ENCODE measurements around the gene DICER1.

DICER1 gene

DNA sequence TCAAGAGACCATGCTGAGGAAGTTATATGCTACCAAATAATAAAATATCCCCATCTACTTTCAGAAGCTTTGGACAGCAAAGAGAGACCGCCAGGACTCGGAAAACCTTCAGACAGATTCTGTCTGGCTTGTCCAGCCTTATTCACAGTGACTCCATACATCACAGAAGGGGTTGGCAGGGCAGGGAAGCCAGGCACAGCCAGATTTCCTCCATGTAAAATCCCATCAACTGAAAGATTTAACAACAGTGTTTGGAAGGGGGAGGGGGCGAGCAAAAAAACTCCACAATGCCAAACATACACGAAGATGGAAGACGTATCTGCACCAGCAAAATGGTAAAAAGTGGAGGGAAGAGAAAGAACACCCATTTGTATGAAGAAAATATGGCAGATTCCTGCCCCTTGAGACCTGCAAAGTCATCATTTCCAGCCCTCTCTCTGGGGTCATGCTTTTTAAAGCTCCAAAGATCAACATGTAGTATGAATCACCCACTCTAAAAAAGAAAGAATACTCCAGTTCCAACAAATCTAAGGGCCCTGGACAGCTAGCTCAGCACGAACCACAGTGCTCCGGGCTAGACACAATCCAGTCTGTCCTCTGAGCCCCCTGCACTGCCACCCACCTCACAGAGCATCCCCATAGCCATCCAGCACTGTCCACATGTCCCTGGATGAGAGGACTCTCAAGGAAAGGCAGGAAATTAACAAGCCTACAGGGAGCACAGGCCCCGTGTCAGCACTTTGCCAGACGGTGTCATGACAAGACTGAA, 116.4 kb downstream of the DICER1 start:
- no peak for TF ChIP-seq CTCF (IDR thresholded peaks at IDR 0.05; ENCODE audit: low read depth, low read length, missing control alignments)
- no peak for DNase-seq (ENCODE audit: extremely low read depth, low read depth)
- no peak overlapping the region for H3K4me3 ChIP-seq (replicated peaks; ENCODE audit: low read depth, low read length)

- H3K4me3 ChIP-seq (replicated peaks; ENCODE audit: low read depth, low read length): no peak overlapping the region
- DNase-seq (ENCODE audit: extremely low read depth, low read depth): no peak
- TF ChIP-seq CTCF (IDR thresholded peaks at IDR 0.05; ENCODE audit: low read depth, low read length, missing control alignments): no peak
Observed at GRCh38 chr14:95039993-95040348, 117.4 kb downstream of the DICER1 start.

GRCh38 chr14:95039259-95039992, 117.9 kb downstream of the DICER1 start:
- no peak for DNase-seq (ENCODE audit: extremely low read depth, low read depth)
- no peak overlapping the region for H3K4me3 ChIP-seq (replicated peaks; ENCODE audit: low read depth, low read length)
- TF ChIP-seq CTCF (IDR thresholded peaks at IDR 0.05; ENCODE audit: low read depth, low read length, missing control alignments): no peak

DNA sequence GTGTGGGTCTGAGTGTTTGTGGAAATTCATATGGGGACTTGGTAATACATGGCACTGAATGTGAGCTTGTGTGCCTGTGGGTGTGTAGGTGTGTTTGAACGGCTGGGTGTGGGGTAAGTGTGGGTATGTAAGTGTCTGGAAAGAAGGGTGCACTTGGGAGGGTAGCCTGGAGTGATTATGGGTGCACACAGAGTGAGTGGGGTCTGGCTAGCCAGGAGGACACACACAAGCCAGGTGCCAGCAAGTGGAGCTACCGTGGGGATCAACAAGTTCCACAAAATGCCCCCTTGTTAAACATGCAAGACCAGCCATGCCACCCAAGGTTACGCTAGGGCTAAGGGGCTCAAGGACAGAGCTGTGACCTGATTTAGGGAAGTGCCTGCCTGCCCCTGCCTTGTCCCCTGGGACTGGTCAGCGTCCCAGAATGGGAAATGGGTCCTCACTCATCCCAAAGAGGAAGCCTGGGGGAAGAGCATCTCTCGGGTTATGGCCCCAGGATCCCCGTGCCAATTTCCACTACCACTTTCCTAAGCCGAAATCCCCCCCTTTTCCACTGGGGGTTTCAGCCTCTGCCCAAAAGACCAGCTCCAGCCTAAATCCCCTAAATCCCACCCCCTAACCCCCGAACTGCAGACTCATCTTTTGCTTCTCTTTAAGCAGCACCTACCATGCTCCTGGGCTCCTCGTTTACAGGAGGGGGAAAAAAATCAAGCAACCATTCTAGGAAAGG, 118.6 kb downstream of the DICER1 start:
- H3K4me3 ChIP-seq (replicated peaks; ENCODE audit: low read depth, low read length): no peak overlapping the region
- DNase-seq (ENCODE audit: extremely low read depth, low read depth): no peak
- TF ChIP-seq CTCF (IDR thresholded peaks at IDR 0.05; ENCODE audit: low read depth, low read length, missing control alignments): no peak

DNA sequence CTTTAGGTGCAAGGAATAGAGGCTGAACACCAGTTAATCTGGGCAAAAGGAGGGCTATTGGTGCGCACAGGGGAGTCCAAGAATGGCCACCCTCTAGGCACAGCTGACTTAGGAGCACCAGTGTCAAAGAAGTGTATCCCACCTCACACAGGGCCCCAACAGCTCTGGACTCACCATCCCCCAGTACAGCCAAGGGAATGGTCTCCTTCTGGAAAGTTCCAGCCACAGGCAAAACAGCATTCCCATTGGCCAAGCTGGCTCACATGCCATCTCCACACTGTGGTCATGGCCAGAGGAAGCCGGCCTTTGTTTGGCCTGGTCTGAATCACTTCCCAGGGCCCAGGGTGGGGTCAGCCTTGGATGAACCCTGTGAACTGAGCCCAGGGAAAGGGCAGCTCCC, 120.1 kb downstream of the DICER1 start:
- no peak overlapping the region for H3K4me3 ChIP-seq (replicated peaks; ENCODE audit: low read depth, low read length)
- no peak for DNase-seq (ENCODE audit: extremely low read depth, low read depth)
- no peak for TF ChIP-seq CTCF (IDR thresholded peaks at IDR 0.05; ENCODE audit: low read depth, low read length, missing control alignments)
